HL-60 (cell line): ENCODE results near the gene MYO16.

Experiments used
- DNase-seq, 2 experiments: peaks; one replicate each; pipeline ENCODE4 v3.0.0-alpha.2; 2010 to 2020; ENCODE audit warnings: low read depth in 1 of 2, low spot score in 1 of 2
- H3K27ac ChIP-seq: fragments of 250-450 bp; sonication (Bioruptor Pico); replicated peaks from 2 replicates; pipeline ENCODE4 v1.5.1; 2020; ENCODE audit warnings: mild to moderate bottlenecking, moderate library complexity
- H3K27me3 ChIP-seq: fragments of 250-450 bp; sonication (Bioruptor Pico); 2 replicates; pipeline ENCODE4 v1.5.1; 2021; ENCODE audit warnings: mild to moderate bottlenecking, moderate library complexity; ENCODE audit not compliant: insufficient read depth, poor library complexity, severe bottlenecking
- H3K4me3 ChIP-seq: replicated peaks from 2 replicates; pipeline ENCODE4 v1.5.1; 2011; ENCODE audit warnings: mild to moderate bottlenecking, control low read depth, low read length; ENCODE audit not compliant: insufficient read depth
- CTCF ChIP-seq: IDR thresholded peaks from one replicate; pipeline ENCODE4 v1.5.1; 2011; ENCODE audit warnings: low read length, control low read depth, inconsistent platforms; ENCODE audit not compliant: insufficient read depth
- GABPA ChIP-seq: IDR thresholded peaks from 2 replicates; pipeline ENCODE4 v1.6.1; 2012; ENCODE audit warnings: low read depth
- POLR2AphosphoS5 ChIP-seq: IDR thresholded peaks from 2 replicates; pipeline ENCODE4 v1.6.1; 2012; ENCODE audit warnings: low read depth
- REST ChIP-seq: IDR thresholded peaks from 2 replicates; pipeline ENCODE4 v1.6.1; 2012; ENCODE audit warnings: low read depth; ENCODE audit not compliant: insufficient replicate concordance
- SPI1 ChIP-seq: IDR thresholded peaks from 2 replicates; pipeline ENCODE4 v1.6.1; 2012; ENCODE audit warnings: low read depth, mild to moderate bottlenecking, borderline replicate concordance

The MYO16 gene

GRCh38 chr13:108725471-108725870, 96.1 kb downstream of the MYO16 start:
- TF ChIP-seq CTCF, result no peak
- no peak for TF ChIP-seq SPI1
- no peak for TF ChIP-seq GABPA
- no peak for TF ChIP-seq POLR2AphosphoS5
- TF ChIP-seq REST, result no peak
- no peak overlapping the region for H3K4me3 ChIP-seq
- no peak for DNase-seq
- H3K27ac ChIP-seq, result no peak overlapping the region
- H3K27me3 ChIP-seq, result no peaks in the 10 kb centered on the region

GRCh38 chr13:108728370-108728769, 99.0 kb downstream of the MYO16 start:
- H3K27ac ChIP-seq, result no peak overlapping the region
- no peaks in the 10 kb centered on the region for H3K27me3 ChIP-seq
- TF ChIP-seq CTCF (no peak), SPI1 (no peak), REST (no peak), POLR2AphosphoS5 (no peak), GABPA (no peak)
- DNase-seq, result no peak
- no peak overlapping the region for H3K4me3 ChIP-seq

- no peak overlapping the region for H3K27ac ChIP-seq
- no peak overlapping the region for H3K4me3 ChIP-seq
- TF ChIP-seq POLR2AphosphoS5 (no peak), CTCF (no peak), REST (no peak), SPI1 (no peak), GABPA (no peak)
- no peaks in the 10 kb centered on the region for H3K27me3 ChIP-seq
- DNase-seq, result no peak
Measured at GRCh38 chr13:108733022-108733560, 103.7 kb downstream of the MYO16 start.
